Measurements from ENCODE around the gene CCDC87. TPM values are rescaled to one million over a fixed set of nuclear protein-coding genes. Genes with fewer than 3 reads are reported as not detected.

CCDC87 gene
- total and polyA plus RNA-seq, 8 donors: 0.07 to 0.44 (median 0.11) TPM

Other genes starting within 250 kb of the CCDC87 start
- gene BRMS1, start 248.0 kb downstream of the CCDC87 start, total RNA-seq: 10 to 100 TPM; 28.7 to 34.3 TPM
- 10 to 100 TPM; 19.5 to 26.6 (median 24.5) TPM for gene BRMS1, start 248.0 kb downstream of the CCDC87 start, polyA plus RNA-seq (ENCODE audit: insufficient read length in 6 of 6)
- 10 to 100 TPM; 22.9 to 29.7 TPM for gene B4GAT1, start 245.4 kb downstream of the CCDC87 start, total RNA-seq
- 10 to 100 TPM; 29.8 to 35.9 (median 30.9) TPM for gene B4GAT1, start 245.4 kb downstream of the CCDC87 start, polyA plus RNA-seq (ENCODE audit: insufficient read length in 6 of 6)
- gene SLC29A2, start 221.3 kb downstream of the CCDC87 start, total RNA-seq: 10 to 100 TPM; 16.2 to 22.8 TPM
- 10 to 100 TPM in 1 of 6 donors, 1 to 10 TPM in 5; 7.4 to 10.9 (median 8.9) TPM for gene SLC29A2, start 221.3 kb downstream of the CCDC87 start, polyA plus RNA-seq (ENCODE audit: insufficient read length in 6 of 6)
- under 1 TPM in 1 of 2 donors, not detected in 1; 0.64 TPM for gene NPAS4, start 172.0 kb downstream of the CCDC87 start, total RNA-seq
- gene NPAS4, start 172.0 kb downstream of the CCDC87 start, polyA plus RNA-seq (ENCODE audit: insufficient read length in 6 of 6): under 1 TPM; 0.06 to 0.53 (median 0.20) TPM
- 10 to 100 TPM; 29.6 to 39.5 TPM for gene MRPL11, start 154.2 kb downstream of the CCDC87 start, total RNA-seq
- gene MRPL11, start 154.2 kb downstream of the CCDC87 start, polyA plus RNA-seq (ENCODE audit: insufficient read length in 6 of 6): 10 to 100 TPM; 57.2 to 73.5 (median 64.2) TPM
- 10 to 100 TPM in 1 of 2 donors, 1 to 10 TPM in 1; 7.5 to 12.9 TPM for gene PELI3, start 126.2 kb downstream of the CCDC87 start, total RNA-seq
- gene PELI3, start 126.2 kb downstream of the CCDC87 start, polyA plus RNA-seq (ENCODE audit: insufficient read length in 6 of 6): 1 to 10 TPM; 3.9 to 6.6 (median 5.6) TPM
- gene DPP3, start 112.6 kb downstream of the CCDC87 start, total RNA-seq: 10 to 100 TPM; 46.4 to 68.1 TPM
- gene DPP3, start 112.6 kb downstream of the CCDC87 start, polyA plus RNA-seq (ENCODE audit: insufficient read length in 6 of 6): 10 to 100 TPM; 15.0 to 20.6 (median 17.1) TPM
- 10 to 100 TPM; 22.8 to 37.3 TPM for gene BBS1, start 82.4 kb downstream of the CCDC87 start, total RNA-seq
- 10 to 100 TPM; 58.4 to 75.1 (median 64.6) TPM for gene BBS1, start 82.4 kb downstream of the CCDC87 start, polyA plus RNA-seq (ENCODE audit: insufficient read length in 6 of 6)
- gene ZDHHC24, start 47.0 kb downstream of the CCDC87 start, total RNA-seq: 10 to 100 TPM; 14.3 to 17.0 TPM
- 1 to 10 TPM; 4.7 to 6.3 (median 5.7) TPM for gene ZDHHC24, start 47.0 kb downstream of the CCDC87 start, polyA plus RNA-seq (ENCODE audit: insufficient read length in 6 of 6)
- under 1 TPM in 1 of 2 donors, not detected in 1; 0.16 TPM for gene ACTN3, start 46.2 kb downstream of the CCDC87 start, total RNA-seq
- gene ACTN3, start 46.2 kb downstream of the CCDC87 start, polyA plus RNA-seq (ENCODE audit: insufficient read length in 6 of 6): under 1 TPM in 1 of 6 donors, not detected in 5; 0.06 TPM
- 10 to 100 TPM; 10.8 to 23.3 TPM for gene CTSF, start 24.5 kb downstream of the CCDC87 start, total RNA-seq
- 10 to 100 TPM; 37.1 to 56.9 (median 47.2) TPM for gene CTSF, start 24.5 kb downstream of the CCDC87 start, polyA plus RNA-seq (ENCODE audit: insufficient read length in 6 of 6)
- 10 to 100 TPM; 29.0 to 46.5 TPM for gene CCS, start 122 bp upstream of the CCDC87 start, total RNA-seq
- gene CCS, start 122 bp upstream of the CCDC87 start, polyA plus RNA-seq (ENCODE audit: insufficient read length in 6 of 6): 100 to 1,000 TPM in 1 of 6 donors, 10 to 100 TPM in 5; 78.1 to 101 (median 84.0) TPM
- gene RBM14, start 23.6 kb upstream of the CCDC87 start, total RNA-seq: 10 to 100 TPM; 64.2 to 89.1 TPM
- 10 to 100 TPM; 78.3 to 94.1 (median 89.9) TPM for gene RBM14, start 23.6 kb upstream of the CCDC87 start, polyA plus RNA-seq (ENCODE audit: insufficient read length in 6 of 6)
- gene RBM4, start 45.6 kb upstream of the CCDC87 start, total RNA-seq: 100 to 1,000 TPM; 100 to 103 TPM
- 100 to 1,000 TPM; 211 to 246 (median 227) TPM for gene RBM4, start 45.6 kb upstream of the CCDC87 start, polyA plus RNA-seq (ENCODE audit: insufficient read length in 6 of 6)
- 10 to 100 TPM; 15.8 to 16.1 TPM for gene RBM4B, start 84.8 kb upstream of the CCDC87 start, total RNA-seq
- 10 to 100 TPM; 69.9 to 78.9 (median 73.2) TPM for gene RBM4B, start 84.8 kb upstream of the CCDC87 start, polyA plus RNA-seq (ENCODE audit: insufficient read length in 6 of 6)
- gene SPTBN2, start 136.2 kb upstream of the CCDC87 start, total RNA-seq: 10 to 100 TPM in 1 of 2 donors, 1 to 10 TPM in 1; 8.7 to 26.4 TPM
- 10 to 100 TPM in 1 of 6 donors, 1 to 10 TPM in 5; 7.5 to 11.6 (median 8.7) TPM for gene SPTBN2, start 136.2 kb upstream of the CCDC87 start, polyA plus RNA-seq (ENCODE audit: insufficient read length in 6 of 6)